ENCODE data around the gene PAQR7.

PAQR7 gene

DNA sequence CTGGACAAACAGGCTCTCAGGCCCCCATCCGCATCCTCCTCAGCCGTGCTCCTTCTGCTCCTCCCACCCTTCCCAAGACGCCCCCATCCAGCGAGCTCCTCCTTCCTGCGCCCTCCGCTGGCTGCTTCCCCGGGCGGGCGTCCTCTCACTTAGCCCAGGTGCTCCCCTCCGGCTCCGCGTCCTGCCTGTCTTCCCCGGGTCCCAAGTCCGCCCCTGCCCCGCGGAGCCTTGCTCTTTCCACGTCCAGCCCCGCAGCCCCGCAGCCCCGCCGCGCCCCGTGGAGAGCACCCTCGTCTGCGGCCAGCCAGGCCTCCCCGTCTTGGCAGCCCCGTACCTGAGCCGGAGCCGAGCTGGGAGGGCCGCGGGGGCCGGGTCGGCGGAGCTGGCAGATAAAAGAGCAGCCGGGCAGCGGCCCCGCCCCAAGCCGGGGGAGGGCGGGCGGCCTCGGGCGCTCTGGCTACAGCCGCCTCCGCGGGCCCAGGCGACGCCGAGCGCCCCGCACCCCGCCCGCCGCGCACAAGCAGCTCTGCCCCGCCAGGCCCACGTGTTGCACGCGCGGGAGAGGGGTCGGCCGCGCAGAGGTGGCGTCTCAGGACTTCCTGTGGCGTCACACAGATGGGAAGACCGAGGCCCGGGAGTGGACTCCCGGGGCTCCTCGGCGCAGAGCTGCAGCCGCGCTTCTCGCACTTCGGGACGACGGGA is at the start of gene PAQR7:
TSS of gene PAQR7 (minus strand) at position 555 of the 702 bp plus-strand sequence. CDS start 11,869 bp downstream, outside the sequence.
- DNase-seq = peak; percentile 78

DNA sequence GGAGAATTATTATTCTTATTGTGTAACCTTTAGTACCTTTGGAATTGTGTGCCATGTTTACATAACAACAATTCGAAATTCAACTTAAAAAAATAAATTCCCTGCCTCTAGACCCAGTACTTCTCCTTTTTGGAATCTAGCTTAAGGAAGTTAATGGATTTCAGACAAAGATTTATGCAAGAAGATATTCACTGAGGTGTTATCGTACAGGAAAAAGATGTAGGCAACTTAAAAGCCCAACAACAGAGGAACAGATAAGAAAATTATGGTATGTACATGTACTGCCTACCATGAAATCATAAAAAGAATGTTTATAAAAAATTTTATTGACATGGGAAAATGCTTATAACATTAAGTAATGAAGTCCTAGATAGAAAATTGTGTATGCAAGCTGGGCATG is 48.9 kb upstream of the PAQR7 start:
- DNase-seq = no peak

DNA sequence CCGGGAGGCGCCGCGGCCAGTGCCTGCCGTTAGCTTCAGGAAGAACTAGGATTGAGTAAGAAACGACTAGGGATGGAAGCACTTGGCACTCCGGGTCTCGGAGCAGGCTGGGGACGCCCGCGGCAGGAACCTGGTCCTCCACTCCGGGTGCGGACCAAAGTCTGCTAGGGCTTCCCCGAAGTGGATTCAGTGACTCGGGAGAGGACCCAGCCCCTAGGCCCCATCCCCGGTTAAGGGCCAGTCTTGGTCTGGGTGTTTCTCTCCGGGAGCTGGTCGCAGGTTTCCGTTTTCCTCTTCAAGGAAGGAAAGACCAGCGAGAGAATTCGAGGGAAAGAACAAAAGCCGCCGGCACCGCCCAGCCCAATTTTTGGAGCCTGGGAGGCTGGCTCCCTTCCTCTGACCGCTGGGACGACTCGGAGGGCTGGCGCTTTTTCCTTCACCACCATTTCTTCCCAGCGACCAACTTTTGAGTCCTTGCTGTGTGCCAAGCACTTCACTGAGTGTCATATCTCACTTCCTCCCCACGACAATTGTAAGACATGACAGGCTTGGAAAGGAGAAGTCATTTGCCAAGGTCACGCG is 47.6 kb upstream of the PAQR7 start:
- peak; percentile 37 for DNase-seq

GRCh38 chr1:25922056-25922970 is 46.8 kb upstream of the PAQR7 start:
- DNase-seq = peak; percentile 75

DNA sequence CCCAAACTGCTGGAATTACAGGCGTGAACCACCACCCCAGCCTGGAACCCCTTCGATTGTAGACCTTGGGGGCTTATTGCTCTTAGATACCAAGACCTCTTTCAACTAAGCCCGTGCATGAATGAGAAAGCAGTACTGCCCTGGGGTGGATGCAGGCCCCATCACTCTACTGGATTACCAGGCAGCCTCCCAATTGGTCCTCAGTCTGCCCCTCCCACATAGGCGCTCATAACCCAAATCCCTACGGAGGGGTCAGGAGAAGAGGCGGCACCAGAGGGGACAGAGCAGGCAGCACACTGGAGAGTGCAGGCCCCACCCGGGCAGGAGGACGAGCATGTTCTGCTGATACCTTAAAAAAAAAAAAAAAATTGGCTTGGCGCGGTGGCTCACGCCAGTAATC is 43.1 kb upstream of the PAQR7 start:
- no peak for DNase-seq

- no peak for DNase-seq
Measured at GRCh38 chr1:25917996-25918395, 42.5 kb upstream of the PAQR7 start.

- no peak for DNase-seq
Measured at GRCh38 chr1:25916460-25916859, 41.0 kb upstream of the PAQR7 start.

- DNase-seq = no peak
Measured at GRCh38 chr1:25914074-25914995, 38.8 kb upstream of the PAQR7 start.

GRCh38 chr1:25913206-25913605 is 37.7 kb upstream of the PAQR7 start:
- DNase-seq = no peak

- DNase-seq = no peak
Measured at GRCh38 chr1:25912076-25912831, 36.7 kb upstream of the PAQR7 start.

- no peak for DNase-seq
Measured at GRCh38 chr1:25911162-25911561, 35.7 kb upstream of the PAQR7 start.

DNA sequence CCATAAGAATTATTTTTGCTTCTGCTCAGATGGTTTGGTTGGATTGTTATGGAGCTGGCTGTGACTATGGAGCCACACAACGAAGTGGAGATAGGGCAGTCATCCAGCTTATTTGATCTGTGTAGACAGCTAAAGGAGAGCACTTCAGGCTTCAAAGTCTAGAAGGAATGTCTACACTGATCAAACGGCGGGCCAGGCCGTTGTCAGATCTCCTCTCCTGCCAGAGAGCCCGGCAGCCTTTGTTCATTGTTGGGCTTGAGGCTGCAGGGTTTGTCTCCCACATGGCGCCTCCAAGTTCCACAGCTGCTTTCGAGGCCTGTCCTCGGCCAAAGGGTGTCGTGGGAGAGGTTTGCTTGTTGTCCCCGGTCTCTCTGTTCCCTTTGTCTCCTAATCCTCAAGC is 33.5 kb upstream of the PAQR7 start:
- DNase-seq = no peak

GRCh38 chr1:25908161-25908560 is 32.7 kb upstream of the PAQR7 start:
- no peak for DNase-seq

- peak; percentile 12 for DNase-seq
Measured at GRCh38 chr1:25907601-25908000, 32.1 kb upstream of the PAQR7 start.

GRCh38 chr1:25906644-25907300 is 31.3 kb upstream of the PAQR7 start:
- peak; percentile 80 for DNase-seq

- peak; percentile 95 for DNase-seq
Measured at GRCh38 chr1:25905680-25906643, 30.5 kb upstream of the PAQR7 start, which contains the start of gene STMN1. STMN1 (minus strand) TSS chr1:25906419; CDS start chr1:25904676, 1,743 bp downstream.

GRCh38 chr1:25904943-25905679 is 29.6 kb upstream of the PAQR7 start:
- DNase-seq = peak; percentile 95

DNA sequence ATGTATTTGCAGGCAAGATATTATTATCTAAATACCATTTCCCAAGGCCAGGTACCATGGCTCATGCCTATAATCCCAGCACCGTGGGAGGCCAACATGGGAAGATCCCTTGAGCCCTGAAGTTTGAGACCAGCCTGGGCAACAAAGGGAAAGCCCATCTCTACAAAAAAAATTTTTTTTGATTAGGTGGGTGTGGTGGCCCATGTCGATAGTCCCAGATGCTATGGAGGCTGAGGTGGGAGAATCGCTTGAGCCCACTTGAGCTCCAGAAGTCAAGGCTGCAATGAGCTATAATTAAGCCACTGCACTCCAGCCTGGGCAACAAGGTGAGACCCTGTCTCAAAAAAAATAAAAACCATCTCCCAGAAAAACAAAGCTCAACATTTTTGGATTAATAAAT is 28.5 kb upstream of the PAQR7 start:
- no peak for DNase-seq

GRCh38 chr1:25902462-25902861 is 27.0 kb upstream of the PAQR7 start:
- no peak for DNase-seq
